Activated T-helper 1 cell treated with anti-CD3 and anti-CD28 coated beads, Interleukin-12 subunit alpha, Interleukin-12 subunit beta, Interleukin-2, Interleukin-4 antibody, amounts not matched to agents 30 ng/mL and 10 ng/mL and 1 ng/mL, durations not matched to agents 14 hours and 24 hours and 36 hours (primary cell): ENCODE measurements around the gene RHOT1. TPM values are rescaled to one million over a fixed set of nuclear protein-coding genes. Genes with fewer than 3 reads are reported as not detected.

Experiments used
- DNase-seq: peaks from one replicate; pipeline ENCODE4 v3.0.0; 2021; ENCODE audit warnings: low spot score
- H3K27ac Mint-ChIP-seq: one replicate; pipeline ENCODE4 v1.8.0; 2021; ENCODE audit warnings: mild to moderate bottlenecking, mixed read lengths
- H3K27me3 Mint-ChIP-seq: one replicate; pipeline ENCODE4 v1.8.0; 2022; ENCODE audit warnings: mild to moderate bottlenecking, moderate library complexity, mixed read lengths; ENCODE audit not compliant: insufficient read depth
- H3K36me3 Mint-ChIP-seq: one replicate; pipeline ENCODE4 v1.8.0; 2021; ENCODE audit warnings: low read depth, mixed read lengths
- H3K4me1 Mint-ChIP-seq: one replicate; pipeline ENCODE4 v1.8.0; 2021; ENCODE audit warnings: low read depth, mixed read lengths
- H3K4me3 Mint-ChIP-seq: one replicate; pipeline ENCODE4 v1.8.0; 2021; ENCODE audit warnings: mild to moderate bottlenecking, moderate library complexity, mixed read lengths
- H3K9me3 Mint-ChIP-seq: one replicate; pipeline ENCODE4 v1.8.0; 2021; ENCODE audit warnings: mixed read lengths
- intact Hi-C: fragments of 100-400 bp; cut with micrococcal nuclease; formaldehyde crosslinking; loops from one replicate; pipeline ENCODE4 v1.15.1; 2024
- total RNA-seq: library from RNA; stranded (reverse); gene quantifications from 2 replicates; pipeline ENCODE4 v1.2.3, GENCODE V29; 2022

The RHOT1 gene
- total RNA-seq, 1 donor from 2014 or later: 25.9 TPM

- Mint-ChIP-seq H3K27me3 (no peaks in the 10 kb centered on the region), H3K9me3 (no peaks in the 10 kb centered on the region), H3K4me1 (peaks cover 10% of the 10 kb centered on the region), H3K4me3 (no peak overlapping the region), H3K36me3 (peaks cover 6% of the 10 kb centered on the region), H3K27ac (no peak overlapping the region)
- intact Hi-C loops: no loop called here
- DNase-seq: no peak
Observed at GRCh38 chr17:32227910-32228309, 85.6 kb downstream of the RHOT1 start.

DNA sequence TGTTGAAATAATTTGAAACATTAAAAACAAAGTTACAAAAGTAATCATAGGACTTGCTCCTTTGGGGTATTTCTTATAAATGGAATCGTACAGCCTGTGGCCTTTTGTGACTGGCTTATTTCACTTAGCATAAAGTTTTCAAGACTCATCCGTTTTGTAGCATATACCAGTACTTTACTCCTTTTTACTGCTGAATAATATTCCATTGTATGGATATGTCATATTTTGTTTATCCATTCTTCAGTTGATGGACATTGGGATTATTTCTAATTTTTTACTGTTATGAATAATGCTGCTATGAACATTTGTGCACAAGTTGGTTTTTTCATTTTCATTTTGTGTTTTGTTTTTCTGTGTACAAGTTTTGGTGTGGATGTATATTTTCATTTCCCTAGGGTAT lies 93.3 kb downstream of the RHOT1 start:
- intact Hi-C loops: no loop called here
- Mint-ChIP-seq H3K36me3 (no peaks in the 10 kb centered on the region), H3K9me3 (no peaks in the 10 kb centered on the region), H3K4me3 (no peak overlapping the region), H3K27ac (no peak overlapping the region), H3K27me3 (peaks cover 3% of the 10 kb centered on the region), H3K4me1 (peaks cover 17% of the 10 kb centered on the region)
- DNase-seq: no peak

DNA sequence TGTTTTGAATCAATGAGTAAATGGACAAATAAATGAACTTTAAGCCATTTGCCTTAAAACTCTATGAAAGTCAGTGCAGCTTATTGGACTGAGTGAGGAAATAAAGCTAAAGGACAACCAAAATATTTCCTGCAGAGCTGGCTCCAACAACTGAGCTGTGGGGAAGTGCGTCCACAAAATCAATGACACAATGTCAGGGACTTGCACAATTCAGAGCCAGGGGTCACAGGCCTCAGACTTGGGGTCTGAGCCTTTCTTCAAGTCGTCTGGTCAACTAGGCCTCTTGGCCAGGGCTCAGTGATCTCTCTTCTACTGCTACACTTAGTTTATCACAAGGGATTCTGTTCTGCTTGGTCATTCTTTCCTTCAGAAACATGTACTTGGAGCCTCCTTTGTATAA lies 97.2 kb downstream of the RHOT1 start:
- no peaks in the 10 kb centered on the region for H3K4me1 Mint-ChIP-seq
- no peak overlapping the region for H3K4me3 Mint-ChIP-seq
- H3K27me3 Mint-ChIP-seq: peaks cover 6% of the 10 kb centered on the region
- intact Hi-C loops: no loop called here
- no peak for DNase-seq
- no peaks in the 10 kb centered on the region for H3K36me3 Mint-ChIP-seq
- H3K9me3 Mint-ChIP-seq: no peaks in the 10 kb centered on the region
- H3K27ac Mint-ChIP-seq: no peak overlapping the region

DNA sequence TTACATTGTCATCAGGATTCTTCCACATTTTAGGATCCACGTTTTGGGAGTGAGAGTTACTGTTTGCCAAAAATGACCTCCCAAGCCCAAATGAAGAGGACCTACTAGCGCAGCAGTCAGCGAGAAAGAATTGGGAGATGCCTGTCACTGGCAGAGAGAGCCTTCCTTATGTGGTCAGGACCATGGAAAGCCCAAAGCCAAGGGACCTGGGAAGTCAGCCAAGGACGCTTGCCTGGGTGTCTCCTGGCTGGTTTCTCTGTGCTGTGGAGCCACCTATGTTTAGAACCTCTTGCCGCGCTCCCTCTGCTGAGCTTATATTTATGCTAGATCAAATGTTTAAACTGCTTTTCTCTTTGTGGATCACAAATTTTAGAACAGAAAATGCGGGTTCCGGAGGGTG lies 98.4 kb downstream of the RHOT1 start:
- H3K9me3 Mint-ChIP-seq: no peaks in the 10 kb centered on the region
- no peak overlapping the region for H3K4me3 Mint-ChIP-seq
- intact Hi-C loops: no loop called here

DNA sequence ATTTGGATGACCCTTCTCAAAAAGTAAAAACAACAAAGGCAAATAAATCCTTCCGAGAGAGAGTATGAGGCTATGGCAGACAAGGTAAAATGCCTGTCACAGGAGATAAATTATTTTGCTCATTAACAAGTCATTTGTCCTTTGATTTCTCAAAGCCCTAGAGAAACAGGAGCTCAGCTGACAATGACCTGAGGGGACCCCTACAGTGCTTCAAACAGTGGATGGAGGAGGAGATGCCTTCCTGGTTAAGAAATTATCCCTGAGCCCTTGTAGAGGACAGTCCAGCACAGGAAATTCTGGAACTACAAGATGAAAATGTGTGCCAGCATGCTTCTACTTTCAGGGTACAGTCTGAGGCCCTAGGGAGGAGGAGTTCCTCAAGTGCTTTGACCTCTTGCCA lies 99.3 kb downstream of the RHOT1 start:
- DNase-seq: no peak
- intact Hi-C loops: no loop called here
- H3K27me3 Mint-ChIP-seq: peaks cover 9% of the 10 kb centered on the region
- no peak overlapping the region for H3K27ac Mint-ChIP-seq
- H3K36me3 Mint-ChIP-seq: no peaks in the 10 kb centered on the region
- H3K4me3 Mint-ChIP-seq: no peak overlapping the region
- H3K9me3 Mint-ChIP-seq: no peaks in the 10 kb centered on the region
- no peaks in the 10 kb centered on the region for H3K4me1 Mint-ChIP-seq

More for the DNA sequence above, 98.4 kb downstream of the RHOT1 start:
- H3K36me3 Mint-ChIP-seq: no peaks in the 10 kb centered on the region
- DNase-seq: no peak
- H3K27me3 Mint-ChIP-seq: peaks cover 6% of the 10 kb centered on the region
- H3K27ac Mint-ChIP-seq: no peak overlapping the region
- H3K4me1 Mint-ChIP-seq: no peaks in the 10 kb centered on the region

- Mint-ChIP-seq H3K4me1 (no peaks in the 10 kb centered on the region), H3K4me3 (no peak overlapping the region), H3K9me3 (no peaks in the 10 kb centered on the region), H3K27me3 (peaks cover 19% of the 10 kb centered on the region), H3K27ac (no peak overlapping the region), H3K36me3 (no peaks in the 10 kb centered on the region)
- no peak for DNase-seq
- intact Hi-C loops: no loop called here
Observed at GRCh38 chr17:32249475-32249874, 107.2 kb downstream of the RHOT1 start.

- H3K9me3 Mint-ChIP-seq: no peaks in the 10 kb centered on the region
- H3K4me1 Mint-ChIP-seq: no peaks in the 10 kb centered on the region
Observed at GRCh38 chr17:32253117-32253611, 110.9 kb downstream of the RHOT1 start.

GRCh38 chr17:32256012-32256700 lies 113.9 kb downstream of the RHOT1 start:
- Mint-ChIP-seq H3K27ac (no peak overlapping the region), H3K4me1 (no peaks in the 10 kb centered on the region), H3K36me3 (no peaks in the 10 kb centered on the region), H3K4me3 (no peak overlapping the region), H3K27me3 (peaks cover 26% of the 10 kb centered on the region), H3K9me3 (no peaks in the 10 kb centered on the region)
- no peak for DNase-seq
- intact Hi-C loops: no loop called here

More at GRCh38 chr17:32253117-32253611, 110.9 kb downstream of the RHOT1 start:
- Mint-ChIP-seq H3K4me3 (no peak overlapping the region), H3K27me3 (peaks cover 21% of the 10 kb centered on the region), H3K36me3 (no peaks in the 10 kb centered on the region), H3K27ac (no peak overlapping the region)
- peak; percentile 67 for DNase-seq
- intact Hi-C loops: loop anchor here (1.0 to 2.0 kb wide), 5 partner anchors 66 to 502 kb away; partner anchors contain the start of genes PSMD11 and ZNF207

- Mint-ChIP-seq H3K4me1 (no peaks in the 10 kb centered on the region), H3K9me3 (no peaks in the 10 kb centered on the region), H3K27ac (no peak overlapping the region), H3K36me3 (no peaks in the 10 kb centered on the region), H3K4me3 (no peak overlapping the region), H3K27me3 (peaks cover 29% of the 10 kb centered on the region)
- intact Hi-C loops: no loop called here
- no peak for DNase-seq
Observed at GRCh38 chr17:32256701-32257019, 114.4 kb downstream of the RHOT1 start.

DNA sequence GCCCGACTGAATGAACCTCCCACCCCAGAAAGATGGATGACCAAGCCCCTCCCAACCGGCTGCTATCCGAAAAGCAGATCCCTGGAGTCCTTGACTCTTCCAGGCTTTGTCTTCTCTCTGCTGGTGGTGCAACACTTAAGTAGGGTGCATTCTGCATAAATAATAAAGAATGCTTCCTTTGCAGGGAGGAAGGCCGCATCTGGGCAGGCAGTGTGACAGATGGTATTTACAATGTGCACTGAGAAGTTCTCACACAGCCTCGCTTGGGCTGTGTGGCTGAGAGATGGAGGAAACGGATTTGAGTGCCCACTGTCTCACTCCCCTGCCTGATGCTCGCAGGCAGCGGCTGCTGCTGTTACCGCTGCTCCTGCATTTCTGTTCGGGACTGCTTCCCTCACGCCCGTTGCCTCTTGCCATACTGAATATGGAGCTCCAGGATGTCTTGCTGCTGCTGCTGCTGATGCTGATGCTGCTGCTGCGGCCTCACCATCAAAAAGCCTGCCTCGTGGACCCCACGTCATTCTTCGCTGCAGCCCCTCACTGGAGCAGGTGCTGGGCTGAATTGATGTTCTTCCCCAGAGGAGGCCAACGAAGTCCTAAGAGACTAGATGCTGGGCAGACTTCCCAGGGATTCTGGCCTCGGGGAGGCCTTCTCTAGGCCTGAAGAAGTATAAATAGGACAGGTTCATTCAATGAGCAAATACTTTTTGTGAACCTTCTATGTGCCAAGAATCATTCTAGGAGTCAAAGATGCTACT lies 116.3 kb downstream of the RHOT1 start:
- H3K9me3 Mint-ChIP-seq: no peaks in the 10 kb centered on the region
- H3K4me1 Mint-ChIP-seq: no peaks in the 10 kb centered on the region
- intact Hi-C loops: no loop called here
- no peak overlapping the region for H3K4me3 Mint-ChIP-seq
- no peak overlapping the region for H3K27ac Mint-ChIP-seq
- no peaks in the 10 kb centered on the region for H3K36me3 Mint-ChIP-seq
- H3K27me3 Mint-ChIP-seq: peaks cover 45% of the 10 kb centered on the region
- DNase-seq: no peak

DNA sequence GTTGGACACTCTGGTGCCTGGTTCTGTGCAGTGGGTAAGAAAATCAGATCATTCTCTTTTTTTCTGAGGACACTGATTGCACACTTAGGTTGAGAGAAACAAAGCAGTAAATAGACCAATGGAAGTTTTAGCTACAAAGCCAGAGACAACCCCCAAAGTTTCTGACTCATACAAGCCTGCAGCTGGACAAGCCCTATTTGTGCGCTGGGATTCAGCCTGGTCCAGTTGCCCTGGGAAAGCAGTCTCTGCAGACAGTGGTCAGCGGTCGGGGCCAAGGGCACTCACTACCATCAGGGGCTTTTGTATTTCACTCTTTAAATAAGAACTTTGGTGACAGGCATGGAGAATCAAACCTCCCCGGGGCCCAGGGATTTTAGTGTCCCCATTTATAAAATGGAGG lies 117.3 kb downstream of the RHOT1 start:
- DNase-seq: no peak
- H3K9me3 Mint-ChIP-seq: no peaks in the 10 kb centered on the region
- H3K4me3 Mint-ChIP-seq: no peak overlapping the region
- peaks cover 4% of the 10 kb centered on the region for H3K4me1 Mint-ChIP-seq
- H3K27me3 Mint-ChIP-seq: peaks cover 55% of the 10 kb centered on the region
- H3K27ac Mint-ChIP-seq: no peak overlapping the region
- H3K36me3 Mint-ChIP-seq: no peaks in the 10 kb centered on the region
- intact Hi-C loops: no loop called here

DNA sequence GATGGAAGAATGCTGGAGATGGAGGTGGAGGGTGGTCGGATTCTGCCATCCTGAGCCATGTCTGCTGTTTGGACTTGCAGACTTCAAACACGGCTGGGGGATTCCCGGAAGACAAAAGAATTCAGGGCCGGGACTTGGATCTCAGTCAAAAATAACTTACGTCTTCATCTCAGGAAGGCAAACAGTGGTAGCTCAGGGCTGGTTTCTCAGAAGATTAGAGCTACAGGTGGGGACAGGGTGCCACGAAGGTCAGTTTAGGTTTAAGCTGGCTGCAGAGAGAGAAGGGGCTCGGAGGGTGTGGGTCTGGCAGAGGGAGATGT lies 119.1 kb downstream of the RHOT1 start:
- DNase-seq: no peak
- Mint-ChIP-seq H3K4me3 (no peak overlapping the region), H3K36me3 (no peaks in the 10 kb centered on the region), H3K9me3 (no peaks in the 10 kb centered on the region), H3K4me1 (peaks cover 7% of the 10 kb centered on the region), H3K27ac (no peak overlapping the region), H3K27me3 (peaks cover 63% of the 10 kb centered on the region)
- intact Hi-C loops: loop anchor here (10.0 kb wide), 1 partner anchor 57 kb away; no protein-coding TSS in a partner anchor

- intact Hi-C loops: loop anchor here (10.0 kb wide), 1 partner anchor 57 kb away; no protein-coding TSS in a partner anchor
- no peak overlapping the region for H3K27ac Mint-ChIP-seq
- H3K4me3 Mint-ChIP-seq: no peak overlapping the region
- no peak for DNase-seq
- peaks cover 10% of the 10 kb centered on the region for H3K4me1 Mint-ChIP-seq
- no peaks in the 10 kb centered on the region for H3K36me3 Mint-ChIP-seq
- no peaks in the 10 kb centered on the region for H3K9me3 Mint-ChIP-seq
- peaks cover 65% of the 10 kb centered on the region for H3K27me3 Mint-ChIP-seq
Observed at GRCh38 chr17:32261936-32262510, 119.7 kb downstream of the RHOT1 start.
